ENCODE data around the gene SYT12. TPM values are rescaled to one million over a fixed set of nuclear protein-coding genes. Genes with fewer than 3 reads are reported as not detected.

SYT12 gene
- total RNA-seq: 9.0 and 13.1 TPM in 2 replicates

GRCh38 chr11:67022961-67023956, at the start of gene SYT12:
TSS of gene SYT12 (plus strand) at chr11:67023134. CDS start at chr11:67030145, 7,011 bp downstream.

GRCh38 chr11:66974724-66975404, 48.1 kb upstream of the SYT12 start, which contains the start of gene C11orf86:
TSS of gene C11orf86 (plus strand) at chr11:66975304. CDS start at chr11:66975363, 59 bp downstream.

GRCh38 chr11:67056267-67057204, 33.6 kb downstream of the SYT12 start, which contains the start of gene RHOD:
TSS of gene RHOD (plus strand) at chr11:67056847. CDS start at chr11:67056903, 56 bp downstream.

Other genes with a start within 250 kb of the SYT12 start
- gene RCE1, start 179.7 kb upstream of the SYT12 start, total RNA-seq: 27.7 TPM in 2 replicates
- 36.5 and 38.4 TPM in 2 replicates for gene LRFN4, start 166.1 kb upstream of the SYT12 start, total RNA-seq
- 44.9 and 60.5 TPM in 2 replicates for gene PC, start 64.8 kb upstream of the SYT12 start, total RNA-seq
- gene C11orf86, start 47.8 kb upstream of the SYT12 start, total RNA-seq: not detected in 2 replicates
- 358 and 363 TPM in 2 replicates for gene RHOD, start 33.7 kb downstream of the SYT12 start, total RNA-seq
- gene KDM2A, start 96.1 kb downstream of the SYT12 start, total RNA-seq: 28.5 and 44.2 TPM in 2 replicates
- gene GRK2, start 243.3 kb downstream of the SYT12 start, total RNA-seq: 64.9 and 65.5 TPM in 2 replicates